Measurements from ENCODE around the gene IDS. TPM values are rescaled to one million over a fixed set of nuclear protein-coding genes. Genes with fewer than 3 reads are reported as not detected.

IDS gene
- total RNA-seq, 1 donor from 2014 or later: 56.8 TPM

DNA sequence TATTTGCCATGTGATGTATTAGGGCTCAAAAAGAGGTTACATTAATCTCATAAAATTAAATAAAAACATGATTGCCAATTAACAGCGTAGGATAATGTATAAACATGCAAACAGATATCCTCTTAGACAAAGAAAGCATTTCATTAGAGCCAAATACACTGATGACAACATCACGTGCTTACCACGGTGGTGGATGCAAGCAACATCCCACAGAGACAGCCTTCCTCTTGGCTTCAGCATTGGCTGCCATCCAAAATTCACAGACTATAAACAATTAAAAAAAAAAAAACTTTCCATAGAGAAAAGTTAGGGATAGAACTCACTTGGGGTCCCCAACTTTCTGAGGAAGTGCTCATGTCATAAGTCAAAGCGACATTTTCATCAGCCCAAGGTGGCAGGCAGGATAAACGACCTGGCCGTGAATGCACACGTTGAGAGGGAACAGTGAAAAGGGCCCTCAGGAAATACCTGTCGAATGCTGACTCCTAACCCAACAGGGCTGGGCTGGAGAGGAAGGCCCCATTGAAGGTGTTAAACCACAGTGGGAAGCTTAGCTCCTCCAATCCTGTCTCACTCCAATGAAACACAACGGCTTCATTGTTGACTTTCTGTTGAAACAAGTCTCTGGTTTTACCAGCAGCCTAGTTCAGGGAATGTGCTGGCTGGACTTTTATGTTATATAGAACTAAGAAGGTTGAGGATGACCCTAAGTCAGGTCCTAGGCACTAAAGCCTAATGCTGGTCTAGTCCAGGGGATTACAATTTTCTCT, 48.4 kb downstream of the IDS start:
- DNase-seq (ENCODE audit: low read depth): no peak

GRCh38 chrX:149455934-149456333, 49.2 kb downstream of the IDS start:
- DNase-seq (ENCODE audit: low read depth): no peak

DNA sequence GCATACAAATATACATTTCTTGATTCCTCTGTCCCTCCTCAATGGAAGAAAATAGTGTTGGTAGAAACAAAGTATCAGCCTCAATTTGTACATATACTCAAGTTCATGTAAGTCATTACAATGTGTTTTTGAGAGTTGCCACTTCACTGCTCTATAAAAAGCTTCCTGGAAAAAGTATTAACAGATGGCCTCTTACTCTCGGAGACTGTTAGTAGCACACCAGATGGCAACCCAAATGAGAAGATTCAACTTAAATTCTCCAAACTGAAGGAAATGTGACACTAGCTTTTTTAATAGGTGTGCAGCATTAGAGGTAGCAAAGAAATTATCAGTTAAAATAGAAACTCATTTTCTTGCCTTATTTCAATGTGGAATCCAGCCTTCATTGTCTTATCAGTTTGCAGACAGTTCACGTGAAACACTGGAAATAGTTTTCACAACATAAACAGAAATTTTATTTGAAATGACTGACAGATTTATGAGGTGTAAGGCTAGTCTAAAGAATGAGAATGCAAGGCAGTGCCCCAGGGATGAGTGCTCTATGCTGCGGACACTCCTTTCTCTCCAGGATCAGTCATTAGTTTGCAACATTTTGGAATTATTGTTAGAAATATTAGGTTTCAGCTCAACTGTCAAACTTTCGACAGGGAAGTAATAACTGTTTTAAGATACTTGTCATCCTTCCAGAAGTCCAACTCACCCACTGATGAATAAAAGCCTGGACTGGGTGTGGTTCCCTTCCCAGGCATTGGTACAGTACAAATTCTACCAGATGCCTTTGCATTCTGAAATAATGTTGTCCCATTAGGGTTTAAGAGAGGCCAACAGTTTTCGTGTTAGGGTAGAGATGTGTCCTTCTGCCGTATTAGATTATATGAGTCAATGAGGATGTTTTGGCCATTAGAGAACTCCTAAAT, 50.9 kb downstream of the IDS start:
- DNase-seq (ENCODE audit: low read depth): no peak

- DNase-seq (ENCODE audit: low read depth): peak; percentile 78
These were observed 52.1 kb downstream of the IDS start for GRCh38 chrX:149453030-149453429.

- DNase-seq (ENCODE audit: low read depth): no peak
These were observed 71.7 kb downstream of the IDS start for GRCh38 chrX:149433451-149433850.

DNA sequence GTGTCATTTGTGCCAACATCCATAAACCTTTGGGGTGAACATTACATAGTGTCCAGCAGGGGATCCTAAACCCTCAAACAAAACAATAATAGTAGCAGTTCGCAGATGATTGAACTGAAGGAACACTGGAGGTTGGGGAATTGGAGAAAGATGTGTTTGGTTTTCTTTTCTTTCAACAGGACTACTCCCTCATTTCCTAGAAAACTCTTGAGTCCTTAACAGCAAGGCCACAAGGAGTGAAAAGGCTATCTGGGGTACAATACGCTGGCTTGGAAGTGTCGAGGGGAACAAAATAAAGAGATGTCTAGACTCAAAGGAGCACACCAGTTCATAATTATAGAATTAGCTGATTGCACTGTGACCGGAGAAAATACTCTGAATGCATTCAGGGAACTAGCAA, 72.1 kb downstream of the IDS start:
- no peak for DNase-seq (ENCODE audit: low read depth)

Other genes with a start within 250 kb of the IDS start
- 15.6 and 15.8 TPM in 2 replicates for gene EOLA1, start 35.7 kb upstream of the IDS start, total RNA-seq
- gene HSFX3, start 44.6 kb upstream of the IDS start, total RNA-seq: not detected in 2 replicates
- not detected in 2 replicates for gene MAGEA9B, start 82.2 kb upstream of the IDS start, total RNA-seq
- gene HSFX2, start 90.0 kb upstream of the IDS start, total RNA-seq: not detected in 2 replicates
- gene TMEM185A, start 126.5 kb upstream of the IDS start, total RNA-seq: 25.7 and 31.7 TPM in 2 replicates
- not detected in 2 replicates for gene MAGEA11, start 206.8 kb upstream of the IDS start, total RNA-seq

All from renal cortical epithelial cell (primary cell).